HepG2 (cell line): ENCODE measurements around the gene OSBPL5. TPM values are rescaled to one million over a fixed set of nuclear protein-coding genes. Genes with fewer than 3 reads are reported as not detected.

Experiments used
- ATAC-seq: fragments of 200-7000 bp; cut with Tn5 transposase; 3 replicates; pipeline ENCODE4 v1.9.1; 2020; ENCODE audit warnings: mild to moderate bottlenecking, moderate library complexity
- BruUV-seq: library from RNA; stranded (reverse); fragments of 400-500 nt; replicated peaks from 2 replicates; lab custom pipeline; 2021; lab: Mats Ljungman, UMichigan
- CTCF ChIA-PET: fragments of 300-600 bp; formaldehyde crosslinking; extraction: SDS; loops from one replicate; lab custom pipeline; 2021; ENCODE audit warnings: low total read pairs, inconsistent platforms, low intra/inter-chr PET ratio; lab: Yijun Ruan, JAX
- POLR2A ChIA-PET: fragments of 350-600 bp; sonication (Branson Sonifier 250); formaldehyde crosslinking; loops from one replicate; lab custom pipeline; 2020; ENCODE audit warnings: antibody characterized with exemption, inconsistent platforms; lab: Yijun Ruan, JAX
- DNase-seq: peaks from one replicate; pipeline ENCODE4 v3.0.0-alpha.2; 2015; ENCODE audit warnings: low spot score
- FAIRE-seq: peaks from 3 replicates; lab custom pipeline; 2011; peaks lifted over from hg19 to GRCh38; lab: Jason Lieb, UNC
- H2AFZ ChIP-seq: one replicate; pipeline ENCODE4 v1.6.1; 2011; ENCODE audit warnings: low read length, inconsistent platforms
- H3K27ac ChIP-seq: fragments of 300-600 bp; 3 replicates; pipeline ENCODE4 v1.8.0; 2011; ENCODE audit warnings: mixed run types, mild to moderate bottlenecking, mixed read lengths, low read length, inconsistent platforms; ENCODE audit not compliant: insufficient read depth; ENCODE audit errors: extremely low read length
- H3K27me3 ChIP-seq, 2 experiments: fragments of 200-600 bp in 1 of 2; 2 replicates in 1 of 2; 3 replicates in 1 of 2; pipeline versions ENCODE4 v1.6.0 to v1.8.0; 2011; ENCODE audit warnings: low read length in 2 of 2, mild to moderate bottlenecking in 2 of 2, moderate library complexity in 2 of 2, inconsistent platforms in 1 of 2; ENCODE audit not compliant: insufficient read depth in 2 of 2, control insufficient read depth in 1 of 2
- H3K36me3 ChIP-seq, 2 experiments: fragments of 200-600 bp in 1 of 2; replicated peaks in 1 of 2; 2 replicates in 1 of 2; 3 replicates in 1 of 2; pipeline versions ENCODE4 v1.5.1 to v1.8.0; 2011; ENCODE audit warnings: low read length in 2 of 2, inconsistent platforms in 1 of 2; ENCODE audit not compliant: insufficient read depth in 2 of 2, control insufficient read depth in 1 of 2
- H3K4me1 ChIP-seq: 2 replicates; pipeline ENCODE4 v1.5.1; 2012; ENCODE audit warnings: low read length, inconsistent platforms; ENCODE audit not compliant: insufficient read depth
- H3K4me2 ChIP-seq: 2 replicates; pipeline ENCODE4 v1.6.0; 2011; ENCODE audit warnings: low read depth, low read length, inconsistent platforms
- H3K4me3 ChIP-seq, 3 experiments: fragments of 200-600 bp in 1 of 3; sonication (generic), shearing (Covaris generic) in 1 of 3; replicated peaks in 1 of 3; 2 replicates each; pipeline ENCODE4 v1.5.1; 2011 to 2016; ENCODE audit warnings: low read length in 3 of 3, inconsistent platforms in 2 of 3, low read depth in 2 of 3, mild to moderate bottlenecking in 2 of 3, control low read depth in 1 of 3, mixed read lengths in 1 of 3; ENCODE audit not compliant: insufficient read depth in 1 of 3
- H3K79me2 ChIP-seq: one replicate; pipeline ENCODE4 v1.6.1; 2011; ENCODE audit warnings: low read length, inconsistent platforms; ENCODE audit not compliant: insufficient read depth
- H3K9ac ChIP-seq: 2 replicates; pipeline ENCODE4 v1.6.0; 2011; ENCODE audit warnings: mild to moderate bottlenecking, low read depth, low read length, inconsistent platforms; ENCODE audit not compliant: insufficient read depth
- H3K9me3 ChIP-seq: 2 replicates; pipeline ENCODE4 v1.5.1; 2012; ENCODE audit warnings: mild to moderate bottlenecking, low read length
- H4K20me1 ChIP-seq: 2 replicates; pipeline ENCODE4 v1.6.0; 2011; ENCODE audit warnings: inconsistent platforms, mild to moderate bottlenecking, low read length, moderate library complexity; ENCODE audit not compliant: insufficient read depth
- KDM5B ChIP-seq: sonication (generic); formaldehyde crosslinking; IDR thresholded peaks from 2 replicates; pipeline ENCODE4 v1.4.0; 2020; ENCODE audit warnings: missing genetic modification reagents, mild to moderate bottlenecking, borderline replicate concordance
- MEF2D ChIP-seq: sonication (generic); formaldehyde crosslinking; IDR thresholded peaks from 2 replicates; pipeline ENCODE4 v1.5.1; 2020; ENCODE audit warnings: mild to moderate bottlenecking, missing genetic modification reagents
- NR3C1 ChIP-seq: sonication (generic); formaldehyde crosslinking; IDR thresholded peaks from 2 replicates; pipeline ENCODE4 v1.4.0; 2020; ENCODE audit warnings: missing genetic modification reagents
- ONECUT2 ChIP-seq: sonication (generic); formaldehyde crosslinking; IDR thresholded peaks from 2 replicates; pipeline ENCODE4 v1.4.0; 2020; ENCODE audit warnings: missing genetic modification reagents
- SIX1 ChIP-seq: sonication (generic); formaldehyde crosslinking; IDR thresholded peaks from 2 replicates; pipeline ENCODE4 v1.4.0; 2020; ENCODE audit warnings: missing genetic modification reagents, borderline replicate concordance
- ZIK1 ChIP-seq: sonication (generic); formaldehyde crosslinking; IDR thresholded peaks from 2 replicates; pipeline ENCODE4 v1.5.0; 2020; ENCODE audit warnings: mild to moderate bottlenecking, low read depth, missing genetic modification reagents, borderline replicate concordance
- ZNF441 ChIP-seq: sonication (generic); formaldehyde crosslinking; IDR thresholded peaks from 2 replicates; pipeline ENCODE4 v1.7.0; 2021; ENCODE audit warnings: missing genetic modification reagents, borderline replicate concordance
- ZNF530 ChIP-seq: sonication (generic); formaldehyde crosslinking; IDR thresholded peaks from 2 replicates; pipeline ENCODE4 v1.5.0; 2020; ENCODE audit warnings: low read depth, mild to moderate bottlenecking, missing genetic modification reagents
- ZSCAN25 ChIP-seq: sonication (generic); formaldehyde crosslinking; IDR thresholded peaks from 2 replicates; pipeline ENCODE4 v1.8.0; 2022; ENCODE audit warnings: mild to moderate bottlenecking, missing genetic modification reagents
- ZSCAN30 ChIP-seq: sonication (generic); formaldehyde crosslinking; IDR thresholded peaks from 2 replicates; pipeline ENCODE4 v1.5.0; 2020; ENCODE audit warnings: mild to moderate bottlenecking, missing genetic modification reagents
- ZSCAN9 ChIP-seq: IDR thresholded peaks from 2 replicates; pipeline ENCODE4 v1.6.1; 2016; ENCODE audit warnings: borderline replicate concordance
- WGBS: methylation state at CpG from one replicate; pipeline ENCODE4 v1.1.6; 2017; ENCODE audit warnings: low lambda C conversion rate; 5-methylcytosine and 5-hydroxymethylcytosine counted together
- in situ Hi-C: cut with HindIII; loops from 2 replicates; pipeline ENCODE4 v1.10.0; 2017; ENCODE audit warnings: low pct_unique_long_range_greater_than_20kb; ENCODE audit not compliant: extremely low pct_ligation_motif_present
- intact Hi-C: fragments of 100-400 bp; cut with micrococcal nuclease; formaldehyde crosslinking; loops from one replicate; pipeline ENCODE4 v1.10.0; 2022; ENCODE audit not compliant: unreplicated experiment
- polyA plus RNA-seq, 8 experiments: library from polyadenylated mRNA; depleted of rRNA in 3 of 8; stranded (reverse) in 7 of 8; unstranded in 1 of 8; fragments of >200 nt; fragmentation: Illumina TruSeq in 4 of 8; extraction: Trizol in 4 of 8; gene quantifications; 2 replicates each; pipeline versions ENCODE4 v1.2.1 to v1.2.3, GENCODE V29; 2011 to 2016; ENCODE audit warnings: low read depth in 4 of 8, missing spikeins in 1 of 8, mixed read lengths in 1 of 8; ENCODE audit not compliant: insufficient read depth in 1 of 8
- total RNA-seq, 5 experiments: library from RNA; depleted of rRNA; stranded (reverse); fragments of >200 nt; fragmentation: Illumina TruSeq; extraction: Trizol; gene quantifications; 2 replicates each; pipeline ENCODE4 v1.2.3, GENCODE V29; 2016; ENCODE audit warnings: low read depth in 1 of 5
- TF ChIP-seq, protein P1 (sequence below): sonication (generic); formaldehyde crosslinking; IDR thresholded peaks from 2 replicates; pipeline ENCODE4 v1.4.0; 2020; ENCODE audit warnings: mild to moderate bottlenecking, missing genetic modification reagents
- TF ChIP-seq, protein P2 (sequence below), 2 experiments: sonication (generic) in 1 of 2; formaldehyde crosslinking in 1 of 2; IDR thresholded peaks; 2 replicates each; pipeline versions ENCODE4 v1.4.0 to v1.6.1; 2016 to 2020; ENCODE audit warnings: borderline replicate concordance in 1 of 2, low read depth in 1 of 2, mild to moderate bottlenecking in 1 of 2, missing genetic modification reagents in 1 of 2

The OSBPL5 gene
- total and polyA plus RNA-seq, 2 of the 13 experiments (the other 11 are each of a cell fraction or from before 2014, with no cell fraction given), result not detected

DNA sequence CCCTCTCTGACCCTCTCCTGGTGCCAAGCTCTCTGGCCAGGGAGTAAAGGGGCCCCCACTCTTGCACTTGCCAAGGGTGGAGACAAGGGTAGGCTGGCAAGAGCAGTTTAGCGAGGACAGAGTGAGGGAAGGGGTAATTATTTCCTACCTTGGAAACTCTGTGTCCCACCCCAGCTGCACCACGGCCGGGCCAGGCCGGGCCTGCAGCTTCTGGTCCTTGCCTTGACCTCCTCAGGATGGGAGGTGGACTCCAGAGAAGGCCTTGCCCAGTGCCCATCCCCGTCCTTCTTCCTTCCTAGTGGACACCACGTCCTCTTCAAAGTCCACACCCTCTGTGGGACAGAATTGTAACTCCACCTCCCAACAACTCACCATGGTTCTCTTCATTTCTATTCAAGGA is 18.4 kb upstream of the OSBPL5 start:
- Histone ChIP-seq H2AFZ (no peak overlapping the region), H4K20me1 (no peaks in the 10 kb centered on the region), H3K27ac (no peak overlapping the region), H3K36me3 (no peaks in the 10 kb centered on the region), H3K79me2 (no peaks in the 10 kb centered on the region), H3K4me3 (no peak overlapping the region), H3K4me1 (no peaks in the 10 kb centered on the region), H3K9ac (no peak overlapping the region), H3K9me3 (no peaks in the 10 kb centered on the region), H3K27me3 (peaks cover 3 to 48% of the 10 kb centered on the region in 2 experiments; a peak in 4 of 5 replicates), H3K4me2 (no peak overlapping the region)
- no peak for FAIRE-seq
- WGBS, result 4% methylated on average over 6 of the region's 6 CpGs
- intact Hi-C loops (no loop called here), in situ Hi-C loops (no loop called here)
- BruUV-seq, result no TSS peak
- CTCF ChIA-PET, result no interaction called here
- TF ChIP-seq SIX1 (CRISPR knock-in tag), result no peak
- no peak for TF ChIP-seq NR3C1
- TF ChIP-seq ZNF441 (CRISPR knock-in tag), result no peak
- TF ChIP-seq ZNF530 (CRISPR knock-in tag), result no peak
- TF ChIP-seq KDM5B (CRISPR knock-in tag), result no peak
- POLR2A ChIA-PET, result no interaction called here
- ATAC-seq, result no peak
- no peak for DNase-seq

DNA sequence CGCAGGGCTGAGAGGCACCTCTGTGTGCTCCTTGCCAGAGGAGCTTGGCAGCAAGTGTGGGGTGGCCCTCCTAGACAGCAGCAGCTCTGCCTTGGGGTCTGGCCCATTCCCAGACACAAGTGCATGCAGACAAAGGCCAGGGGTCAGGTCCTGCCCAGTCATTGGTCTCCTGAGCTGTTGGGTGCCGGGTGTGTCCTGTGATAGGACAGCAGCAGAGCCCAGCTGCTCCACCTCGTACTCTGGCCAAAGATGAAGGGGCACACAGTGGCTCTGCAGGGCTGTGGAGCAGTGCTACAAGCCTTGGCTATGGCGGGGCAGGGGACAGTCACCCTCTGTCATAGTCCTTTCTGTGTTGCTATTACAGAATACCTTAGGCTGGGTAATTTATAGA is 17.3 kb upstream of the OSBPL5 start:
- no peaks in the 10 kb centered on the region for H3K36me3 ChIP-seq
- peaks cover 3 to 42% of the 10 kb centered on the region in 2 experiments; a peak in 4 of 5 replicates for H3K27me3 ChIP-seq
- WGBS, result 28% methylated on average over 3 of the region's 4 CpGs
- H3K4me1 ChIP-seq, result no peaks in the 10 kb centered on the region
- no peak overlapping the region for H3K9ac ChIP-seq
- FAIRE-seq (no peak), ATAC-seq (no peak), DNase-seq (no peak)
- intact Hi-C loops, result no loop called here
- in situ Hi-C loops, result no loop called here
- no peaks in the 10 kb centered on the region for H3K9me3 ChIP-seq
- no peaks in the 10 kb centered on the region for H4K20me1 ChIP-seq
- no peak overlapping the region for H3K4me3 ChIP-seq
- no peak overlapping the region for H3K4me2 ChIP-seq
- no peak overlapping the region for H3K27ac ChIP-seq
- CTCF ChIA-PET, result no interaction called here
- no peaks in the 10 kb centered on the region for H3K79me2 ChIP-seq
- POLR2A ChIA-PET, result no interaction called here
- no peak overlapping the region for H2AFZ ChIP-seq
- no TSS peak for BruUV-seq
- TF ChIP-seq MEF2D (no peak), ZIK1 (CRISPR knock-in tag) (no peak), ZSCAN9 (CRISPR knock-in tag) (no peak), ZSCAN30 (no peak), ONECUT2 (no peak), ZSCAN25 (CRISPR knock-in tag) (no peak)
- TF ChIP-seq, protein P1, sequence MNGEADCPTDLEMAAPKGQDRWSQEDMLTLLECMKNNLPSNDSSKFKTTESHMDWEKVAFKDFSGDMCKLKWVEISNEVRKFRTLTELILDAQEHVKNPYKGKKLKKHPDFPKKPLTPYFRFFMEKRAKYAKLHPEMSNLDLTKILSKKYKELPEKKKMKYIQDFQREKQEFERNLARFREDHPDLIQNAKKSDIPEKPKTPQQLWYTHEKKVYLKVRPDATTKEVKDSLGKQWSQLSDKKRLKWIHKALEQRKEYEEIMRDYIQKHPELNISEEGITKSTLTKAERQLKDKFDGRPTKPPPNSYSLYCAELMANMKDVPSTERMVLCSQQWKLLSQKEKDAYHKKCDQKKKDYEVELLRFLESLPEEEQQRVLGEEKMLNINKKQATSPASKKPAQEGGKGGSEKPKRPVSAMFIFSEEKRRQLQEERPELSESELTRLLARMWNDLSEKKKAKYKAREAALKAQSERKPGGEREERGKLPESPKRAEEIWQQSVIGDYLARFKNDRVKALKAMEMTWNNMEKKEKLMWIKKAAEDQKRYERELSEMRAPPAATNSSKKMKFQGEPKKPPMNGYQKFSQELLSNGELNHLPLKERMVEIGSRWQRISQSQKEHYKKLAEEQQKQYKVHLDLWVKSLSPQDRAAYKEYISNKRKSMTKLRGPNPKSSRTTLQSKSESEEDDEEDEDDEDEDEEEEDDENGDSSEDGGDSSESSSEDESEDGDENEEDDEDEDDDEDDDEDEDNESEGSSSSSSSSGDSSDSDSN, result no peak
- TF ChIP-seq, protein P2, sequence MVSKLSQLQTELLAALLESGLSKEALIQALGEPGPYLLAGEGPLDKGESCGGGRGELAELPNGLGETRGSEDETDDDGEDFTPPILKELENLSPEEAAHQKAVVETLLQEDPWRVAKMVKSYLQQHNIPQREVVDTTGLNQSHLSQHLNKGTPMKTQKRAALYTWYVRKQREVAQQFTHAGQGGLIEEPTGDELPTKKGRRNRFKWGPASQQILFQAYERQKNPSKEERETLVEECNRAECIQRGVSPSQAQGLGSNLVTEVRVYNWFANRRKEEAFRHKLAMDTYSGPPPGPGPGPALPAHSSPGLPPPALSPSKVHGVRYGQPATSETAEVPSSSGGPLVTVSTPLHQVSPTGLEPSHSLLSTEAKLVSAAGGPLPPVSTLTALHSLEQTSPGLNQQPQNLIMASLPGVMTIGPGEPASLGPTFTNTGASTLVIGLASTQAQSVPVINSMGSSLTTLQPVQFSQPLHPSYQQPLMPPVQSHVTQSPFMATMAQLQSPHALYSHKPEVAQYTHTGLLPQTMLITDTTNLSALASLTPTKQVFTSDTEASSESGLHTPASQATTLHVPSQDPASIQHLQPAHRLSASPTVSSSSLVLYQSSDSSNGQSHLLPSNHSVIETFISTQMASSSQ (IDR thresholded peaks at IDR 0.05; ENCODE audit: low read depth), result no peak
- TF ChIP-seq, protein P2 (CRISPR knock-in tag; IDR thresholded peaks at IDR 0.05; ENCODE audit: borderline replicate concordance), result no peak
